SH-SY5Y (cell line): ENCODE measurements around the gene ITPR2.

Experiments
- GATA2 ChIP-seq: IDR thresholded peaks from 2 replicates; pipeline ENCODE4 v1.6.1; 2011; ENCODE audit warnings: mild to moderate bottlenecking, low read depth, low read length
- GATA3 ChIP-seq: IDR thresholded peaks from 2 replicates; pipeline ENCODE4 v1.6.1; 2011; ENCODE audit warnings: low read depth, mild to moderate bottlenecking, low read length, moderate library complexity

DNA sequence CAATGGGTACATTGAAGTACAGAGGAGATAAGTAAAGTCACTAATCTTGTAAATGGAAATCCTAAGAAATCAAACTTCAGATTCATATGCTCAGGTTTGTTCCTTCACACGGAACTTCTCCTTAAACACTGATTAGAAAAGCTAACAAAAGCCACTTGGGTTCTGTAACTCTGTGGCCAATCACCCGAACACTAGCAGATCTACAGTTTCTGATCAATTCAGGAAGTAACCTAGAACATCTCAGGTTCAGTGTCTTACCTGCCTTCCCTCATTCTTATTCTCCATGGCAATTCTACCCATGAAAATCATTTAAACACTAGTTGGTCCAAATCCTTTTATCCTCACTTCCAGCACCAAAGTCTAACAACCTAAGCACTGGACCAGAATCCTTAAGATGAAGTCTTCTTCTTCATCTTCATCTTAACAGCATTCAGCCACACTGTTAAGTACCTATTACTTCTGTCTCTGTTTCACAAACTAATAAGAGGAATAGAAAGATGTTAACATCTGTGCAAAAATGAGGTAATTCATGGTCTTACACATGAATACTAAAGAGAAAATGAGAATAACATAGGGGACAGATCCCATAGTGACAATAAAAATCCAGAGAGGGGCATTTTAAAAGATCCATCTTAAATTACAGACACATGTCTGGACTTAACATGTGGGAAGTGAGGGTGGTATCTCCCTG is 453.1 kb downstream of the ITPR2 start:
- TF ChIP-seq GATA2 (no peak), GATA3 (no peak)
